GM23248 (cell line): ENCODE data around the gene FUOM. TPM values are rescaled to one million over a fixed set of nuclear protein-coding genes. Genes with fewer than 3 reads are reported as not detected.

ENCODE experiments used
- DNase-seq: peaks from one replicate; pipeline ENCODE4 v3.0.0-alpha.2; 2015
- H2AFZ ChIP-seq: fragments of 200-600 bp; sonication (generic); 2 replicates; pipeline ENCODE4 v1.6.1; 2016; ENCODE audit warnings: antibody characterized with exemption
- H3F3A ChIP-seq: fragments of 200-600 bp; sonication (generic); 2 replicates; pipeline ENCODE4 v1.6.1; 2016; ENCODE audit warnings: mild to moderate bottlenecking, antibody characterized with exemption, mixed run types; ENCODE audit not compliant: insufficient read depth
- H3K27ac ChIP-seq: fragments of 200-600 bp; sonication (generic); 2 replicates; pipeline ENCODE4 v1.5.1; 2016; ENCODE audit warnings: mild to moderate bottlenecking
- H3K27me3 ChIP-seq: fragments of 200-600 bp; sonication (generic); replicated peaks from 2 replicates; pipeline ENCODE4 v1.6.1; 2016; ENCODE audit warnings: mild to moderate bottlenecking; ENCODE audit not compliant: insufficient read depth
- H3K36me3 ChIP-seq: fragments of 200-600 bp; sonication (generic); 2 replicates; pipeline ENCODE4 v1.6.1; 2016; ENCODE audit warnings: low read depth, mild to moderate bottlenecking
- H3K4me1 ChIP-seq: fragments of 200-600 bp; sonication (generic); 2 replicates; pipeline ENCODE4 v1.6.1; 2016; ENCODE audit warnings: mild to moderate bottlenecking; ENCODE audit not compliant: insufficient read depth
- H3K4me2 ChIP-seq: fragments of 200-600 bp; sonication (generic); one replicate; pipeline ENCODE4 v1.6.1; 2016; ENCODE audit warnings: mild to moderate bottlenecking; ENCODE audit not compliant: unreplicated experiment
- H3K4me3 ChIP-seq: fragments of 200-600 bp; sonication (generic); 2 replicates; pipeline ENCODE4 v1.5.1; 2016; ENCODE audit warnings: mild to moderate bottlenecking
- H3K79me2 ChIP-seq: fragments of 200-600 bp; sonication (generic); 2 replicates; pipeline ENCODE4 v1.6.1; 2016; ENCODE audit warnings: mild to moderate bottlenecking; ENCODE audit not compliant: insufficient read depth
- H3K9ac ChIP-seq: fragments of 200-600 bp; sonication (generic); 2 replicates; pipeline ENCODE4 v1.6.1; 2016; ENCODE audit warnings: mild to moderate bottlenecking
- H3K9me2 ChIP-seq: fragments of 200-600 bp; sonication (generic); 2 replicates; pipeline ENCODE4 v1.6.1; 2016; ENCODE audit warnings: mixed run types, mild to moderate bottlenecking, moderate library complexity; ENCODE audit not compliant: insufficient read depth
- H3K9me3 ChIP-seq: fragments of 200-600 bp; sonication (generic); one replicate; pipeline ENCODE4 v1.6.1; 2017; ENCODE audit warnings: low read depth
- H4K20me1 ChIP-seq: fragments of 200-600 bp; sonication (generic); 2 replicates; pipeline ENCODE4 v1.6.0; 2016; ENCODE audit not compliant: insufficient read depth
- EZH2 ChIP-seq: fragments of 200-600 bp; sonication (generic); IDR thresholded peaks from 2 replicates; pipeline ENCODE4 v1.6.1; 2018; ENCODE audit warnings: antibody characterized with exemption, mild to moderate bottlenecking; ENCODE audit not compliant: insufficient read depth, poor library complexity, severe bottlenecking
- EZH2phosphoT487 ChIP-seq: fragments of 200-600 bp; sonication (generic); IDR thresholded peaks from 2 replicates; pipeline ENCODE4 v1.6.1; 2018; ENCODE audit warnings: antibody characterized with exemption, moderate library complexity, mild to moderate bottlenecking, low read depth; ENCODE audit not compliant: insufficient read depth
- WGBS, 2 experiments: methylation state at CpG; one replicate each; pipeline ENCODE4 v1.1.6; 2015 to 2017; ENCODE audit warnings: low lambda C conversion rate in 2 of 2, low coverage in 1 of 2; ENCODE audit errors: missing lambda C conversion rate in 2 of 2; 5-methylcytosine and 5-hydroxymethylcytosine counted together
- in situ Hi-C: fragments of 300-500 bp; cut with MboI; formaldehyde crosslinking; loops from 2 replicates; pipeline ENCODE4 v1.15.0; 2020
- polyA plus RNA-seq: library from polyadenylated mRNA; unstranded; fragments of >200 nt; fragmentation: Nextera tagmentation; extraction: Ambion mirVana; gene quantifications from 2 replicates; pipeline ENCODE4 v1.2.1, GENCODE V29; 2016
- total RNA-seq: library from RNA; depleted of rRNA; stranded (reverse); fragments of >200 nt; shearing (Covaris generic); gene quantifications from 2 replicates; pipeline ENCODE4 v1.2.3, GENCODE V29; 2014

FUOM gene
- total and polyA plus RNA-seq, 2 experiments from 2014 or later, result 21.5 to 24.5 TPM

DNA sequence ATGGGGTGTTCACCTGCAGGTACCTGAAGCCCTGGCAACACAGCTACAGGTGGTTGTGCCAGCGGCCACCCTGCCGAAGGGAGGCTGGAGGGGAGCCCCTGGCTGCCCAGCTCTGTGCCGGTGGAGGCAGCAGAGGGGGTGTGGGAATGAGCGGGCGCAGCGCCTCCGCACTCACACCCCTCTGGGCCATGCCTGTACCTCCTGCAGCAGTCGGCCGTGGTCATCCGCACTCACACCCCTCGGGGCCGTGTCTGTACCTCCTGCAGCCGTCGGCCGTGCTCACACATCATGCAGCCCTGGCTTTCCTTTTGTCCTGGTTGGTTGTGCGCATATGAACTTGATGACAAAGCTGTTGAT, 47.4 kb downstream of the FUOM start:
- no peak for DNase-seq
- Histone ChIP-seq H3K9me2 (no peaks in the 10 kb centered on the region), H3K4me3 (no peak overlapping the region), H3K4me2 (no peak overlapping the region), H3F3A (0 out of 2 replicates have a peak, but pooled peaks cover 10% of the 10 kb centered on the region), H3K79me2 (peaks cover 31% of the 10 kb centered on the region), H2AFZ (no peak overlapping the region), H3K36me3 (no peaks in the 10 kb centered on the region), H3K4me1 (peaks cover 11% of the 10 kb centered on the region), H3K9me3 (no peaks in the 10 kb centered on the region), H3K9ac (no peak overlapping the region), H3K27ac (no peak overlapping the region), H4K20me1 (no peaks in the 10 kb centered on the region; the same call in 1 of the 2 replicates), H3K27me3 (no peaks in the 10 kb centered on the region)
- no peak for TF ChIP-seq EZH2
- TF ChIP-seq EZH2phosphoT487, result no peak
- in situ Hi-C loops, result no loop called here
- 93 to 94% methylated on average over 16 of the region's 16 CpGs for WGBS, 2 experiments

DNA sequence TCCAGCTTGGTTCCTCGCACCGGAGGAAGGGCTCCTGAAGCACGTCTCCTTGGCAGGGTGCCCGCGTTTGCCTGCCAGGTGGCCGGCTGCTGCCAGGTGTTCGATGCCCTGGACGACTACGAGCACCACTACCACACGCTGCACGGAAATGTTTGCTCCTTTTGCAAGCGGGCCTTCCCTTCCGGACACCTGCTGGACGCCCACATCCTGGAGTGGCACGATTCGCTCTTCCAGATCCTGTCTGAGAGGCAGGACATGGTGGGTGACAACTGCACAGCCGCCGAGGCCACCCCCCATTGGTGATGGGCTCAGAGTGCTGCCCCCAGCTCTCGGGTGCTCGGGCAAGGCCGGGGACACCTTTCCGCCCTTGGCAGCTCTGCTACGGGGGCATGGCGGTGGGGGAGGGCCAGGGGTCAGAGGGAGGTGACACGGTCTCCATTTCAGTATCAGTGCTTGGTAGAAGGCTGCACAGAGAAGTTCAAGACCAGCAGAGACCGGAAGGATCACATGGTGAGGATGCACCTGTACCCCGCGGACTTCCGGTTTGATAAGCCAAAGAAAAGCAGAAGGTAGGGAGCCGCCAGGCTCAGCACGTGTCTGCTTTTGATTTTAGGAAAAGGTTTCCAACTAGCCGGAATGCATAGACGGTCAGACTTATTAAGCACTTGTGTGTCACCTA, 48.0 kb downstream of the FUOM start:
- H3K36me3 ChIP-seq, result no peaks in the 10 kb centered on the region
- H3K4me1 ChIP-seq, result peaks cover 11% of the 10 kb centered on the region
- peaks cover 36% of the 10 kb centered on the region for H3K79me2 ChIP-seq
- H3K4me3 ChIP-seq, result no peak overlapping the region
- no peaks in the 10 kb centered on the region; the same call in 1 of the 2 replicates for H4K20me1 ChIP-seq
- no peak for TF ChIP-seq EZH2
- TF ChIP-seq EZH2phosphoT487, result no peak
- H3K9ac ChIP-seq, result no peak overlapping the region
- no peak overlapping the region for H3K4me2 ChIP-seq
- in situ Hi-C loops, result no loop called here
- no peaks in the 10 kb centered on the region for H3K27me3 ChIP-seq
- H3K9me3 ChIP-seq, result no peaks in the 10 kb centered on the region
- no peak overlapping the region for H3K27ac ChIP-seq
- H2AFZ ChIP-seq, result no peak overlapping the region
- 0 out of 2 replicates have a peak, but pooled peaks cover 5% of the 10 kb centered on the region for H3F3A ChIP-seq
- no peaks in the 10 kb centered on the region for H3K9me2 ChIP-seq
- 86 to 88% methylated on average over 31 to 33 of the region's 33 CpGs for WGBS, 2 experiments
- DNase-seq, result no peak

DNA sequence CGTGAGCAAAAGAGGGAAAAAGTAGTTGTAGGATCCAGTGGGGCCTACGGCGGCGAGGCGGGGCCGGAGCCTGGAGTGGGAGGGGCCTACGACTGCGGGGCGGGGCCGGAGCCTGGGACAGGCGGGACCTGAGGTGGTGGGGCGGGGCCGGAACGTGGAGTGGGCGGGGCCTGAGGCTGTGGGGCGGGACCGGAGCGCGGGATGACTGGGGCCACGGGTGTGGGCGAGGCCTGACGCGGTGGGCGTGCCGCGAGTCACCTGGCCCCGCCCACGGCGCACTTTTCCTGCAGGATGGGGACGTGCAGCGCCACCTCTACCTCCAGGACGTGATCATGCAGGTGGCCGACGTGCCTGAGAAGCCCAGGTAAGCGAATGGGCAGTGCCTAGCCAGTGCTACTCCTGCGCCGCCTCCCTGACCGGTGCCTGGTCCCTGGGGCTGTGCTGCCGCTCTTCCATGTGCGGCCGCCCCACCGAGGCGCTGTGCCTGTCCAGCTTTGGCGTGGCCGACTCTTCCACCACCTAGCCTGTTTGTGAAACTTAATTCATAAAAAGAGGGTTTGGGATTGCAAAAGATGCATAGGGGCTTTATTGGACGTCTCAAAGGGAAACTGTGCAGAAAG, 48.6 kb downstream of the FUOM start:
- DNase-seq, result peak; percentile 93
- no peaks in the 10 kb centered on the region for H3K27me3 ChIP-seq
- peak overlapping the region; percentile 75 for H2AFZ ChIP-seq
- TF ChIP-seq EZH2, result no peak
- TF ChIP-seq EZH2phosphoT487, result no peak
- peaks cover 11% of the 10 kb centered on the region for H3K4me1 ChIP-seq
- peak overlapping the region; percentile 98 for H3K4me3 ChIP-seq
- no peaks in the 10 kb centered on the region for H3K9me2 ChIP-seq
- in situ Hi-C loops, result no loop called here
- no peaks in the 10 kb centered on the region; the same call in 1 of the 2 replicates for H4K20me1 ChIP-seq
- H3K79me2 ChIP-seq, result peaks cover 43% of the 10 kb centered on the region
- H3K27ac ChIP-seq, result peak overlapping the region; percentile 94
- H3K36me3 ChIP-seq, result no peaks in the 10 kb centered on the region
- no peaks in the 10 kb centered on the region for H3K9me3 ChIP-seq
- 25 to 41% methylated on average over 23 to 45 of the region's 46 CpGs for WGBS, 2 experiments
- 0 out of 2 replicates have a peak, but pooled peaks cover 5% of the 10 kb centered on the region for H3F3A ChIP-seq
- peak overlapping the region; percentile 99 for H3K9ac ChIP-seq
- peak overlapping the region; percentile 63 for H3K4me2 ChIP-seq

DNA sequence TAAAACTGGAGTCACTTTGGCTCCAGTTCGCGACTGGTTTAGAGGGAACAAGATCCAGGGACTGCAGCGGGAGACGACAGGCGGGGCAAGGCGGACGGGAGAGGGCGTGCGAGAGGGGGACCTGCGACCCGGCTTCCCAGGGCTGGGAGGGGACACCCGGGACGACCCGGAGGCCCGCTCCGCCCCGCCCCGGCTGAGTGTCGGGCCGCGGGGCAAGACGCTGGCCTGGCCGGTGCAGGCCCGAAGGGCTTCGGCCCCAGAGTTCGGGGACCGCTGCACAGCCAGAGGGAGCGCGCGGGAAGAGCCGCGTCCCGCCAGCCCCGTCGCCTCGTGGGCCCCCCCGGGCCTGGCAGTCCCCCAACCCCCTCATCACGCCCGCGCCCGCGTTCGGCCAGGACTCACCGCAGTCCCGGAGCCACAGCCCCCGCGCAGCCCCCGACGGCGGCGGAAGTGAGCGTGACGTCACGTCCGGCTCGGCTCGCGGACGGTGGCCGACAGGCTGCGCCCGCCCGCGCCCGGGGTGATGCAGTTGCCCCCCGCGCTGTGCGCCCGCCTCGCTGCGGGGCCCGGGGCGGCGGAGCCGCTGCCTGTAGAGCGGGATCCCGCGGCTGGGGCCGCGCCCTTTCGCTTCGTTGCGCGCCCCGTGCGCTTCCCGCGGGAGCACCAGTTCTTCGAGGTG, 49.3 kb downstream of the FUOM start, which contains the start of the genes TUBGCP2 and ZNF511:
TUBGCP2 (minus strand) TSS at position 452 of the 679 bp plus-strand sequence. CDS start 5,931 bp downstream, outside the sequence.
ZNF511 (plus strand) TSS at position 494 of the 679 bp plus-strand sequence; CDS start at position 524, 30 bp downstream.
- H3K4me3 ChIP-seq, result peak within 1 kb of the TSS; percentile 98
- DNase-seq, result peak; percentile 94
- peak within 1 kb of the TSS; percentile 94 for H3K27ac ChIP-seq
- 0 out of 2 replicates have a peak, but pooled peaks cover 5% of the 10 kb centered on the region for H3F3A ChIP-seq
- no peaks in the 10 kb centered on the region; the same call in 1 of the 2 replicates for H4K20me1 ChIP-seq
- no peaks in the 10 kb centered on the region for H3K27me3 ChIP-seq
- H3K9me3 ChIP-seq, result no peaks in the 10 kb centered on the region
- H3K4me2 ChIP-seq, result peak within 1 kb of the TSS; percentile 96
- H3K9ac ChIP-seq, result peak within 1 kb of the TSS; percentile 99
- no peaks in the 10 kb centered on the region for H3K9me2 ChIP-seq
- peaks cover 11% of the 10 kb centered on the region for H3K4me1 ChIP-seq
- peak within 1 kb of the TSS; percentile 75 for H2AFZ ChIP-seq
- no peaks in the 10 kb centered on the region for H3K36me3 ChIP-seq
- peaks cover 49% of the 10 kb centered on the region for H3K79me2 ChIP-seq
- no peak for TF ChIP-seq EZH2
- in situ Hi-C loops, result no loop called here
- 0 to 1% methylated on average over 51 to 68 of the region's 89 CpGs for WGBS, 2 experiments
